GM19463 (cell line): ENCODE measurements around the gene GJA8.
"Not testable (repeated sequence)": the region's sequence is repeated elsewhere in the genome, so short reads cannot be mapped to it uniquely, and the experiment has no call there.

ENCODE experiments used
- ATAC-seq: cut with Tn5 transposase; IDR thresholded peaks from one replicate; pipeline ENCODE4 v1.9.1; 2021; ENCODE audit warnings: mild to moderate bottlenecking, moderate library complexity; ENCODE audit not compliant: unreplicated experiment

Gene GJA8

DNA sequence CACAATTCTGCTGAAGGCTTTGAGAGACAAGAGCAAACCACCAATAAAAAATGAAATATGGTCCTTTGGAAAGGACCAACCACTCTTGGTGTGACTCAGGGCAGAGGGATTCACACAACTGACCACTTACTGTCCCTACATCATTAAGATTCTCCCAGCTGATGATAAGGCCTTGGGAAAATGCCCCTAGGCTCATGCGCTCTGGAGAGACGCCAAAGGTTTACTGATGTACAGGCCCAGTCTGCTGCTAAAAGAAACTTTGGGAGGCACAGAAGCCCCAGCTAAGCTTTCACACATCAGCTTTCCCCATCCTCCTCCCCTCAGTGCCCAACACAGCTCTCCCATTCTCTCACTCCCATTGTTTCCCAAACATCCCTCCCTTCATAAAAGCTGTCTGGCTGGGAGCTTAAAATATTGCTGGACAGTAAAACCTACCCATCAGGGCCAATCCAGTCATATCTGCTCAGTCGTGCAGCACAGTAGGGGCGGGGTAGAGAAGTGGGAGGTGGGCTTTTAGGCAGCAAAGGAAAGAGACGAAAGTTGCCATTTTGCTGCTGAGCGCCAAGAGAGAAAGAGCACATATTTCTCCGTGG lies at the start of gene GJA8:
Gene GJA8 (plus strand): TSS at position 543 of the 593 bp plus-strand sequence. CDS start 5,161 bp downstream, outside the sequence.
- ATAC-seq: no peak

DNA sequence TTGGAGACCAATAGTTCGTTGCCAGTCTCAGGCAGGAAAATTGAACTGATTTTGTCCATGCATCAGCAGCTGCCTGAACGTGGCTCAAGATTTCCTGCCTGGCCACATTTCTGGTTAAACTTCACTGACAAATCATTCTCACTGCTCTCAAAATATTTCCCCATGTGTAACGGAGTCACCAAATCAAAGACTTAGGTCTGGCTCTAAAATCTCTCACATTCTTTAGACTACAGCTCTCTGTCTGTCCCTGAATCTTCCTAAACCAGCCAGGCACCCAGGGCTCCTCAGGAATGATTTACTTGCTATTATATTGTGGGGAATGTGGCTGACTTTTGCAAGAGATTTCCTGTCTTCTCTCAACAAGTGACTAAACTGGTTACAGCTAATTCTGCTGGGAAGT lies 49.2 kb upstream of the GJA8 start:
- ATAC-seq: no peak

- not testable (repeated sequence) for ATAC-seq
These were observed 47.6 kb upstream of the GJA8 start for GRCh38 chr1:147854989-147855388.

DNA sequence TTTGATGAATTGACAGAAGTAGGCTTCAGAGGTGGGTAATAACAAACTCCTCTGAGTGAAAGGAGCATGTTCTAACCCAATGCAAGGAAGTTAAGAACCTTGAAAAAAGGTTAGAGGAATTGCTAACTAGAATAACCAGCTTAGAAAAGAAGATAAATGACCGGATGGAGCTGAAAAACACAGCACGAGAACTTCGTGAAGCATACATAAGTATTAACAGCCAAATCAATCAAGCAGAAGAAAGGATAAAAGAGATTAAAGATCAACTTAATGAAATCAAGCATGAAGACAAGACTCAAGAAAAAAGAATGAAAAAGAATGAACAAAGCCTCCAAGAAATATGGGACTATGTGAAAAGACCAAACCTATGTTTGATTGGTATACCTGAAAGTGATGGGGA lies 46.6 kb upstream of the GJA8 start:
- not testable (repeated sequence) for ATAC-seq

DNA sequence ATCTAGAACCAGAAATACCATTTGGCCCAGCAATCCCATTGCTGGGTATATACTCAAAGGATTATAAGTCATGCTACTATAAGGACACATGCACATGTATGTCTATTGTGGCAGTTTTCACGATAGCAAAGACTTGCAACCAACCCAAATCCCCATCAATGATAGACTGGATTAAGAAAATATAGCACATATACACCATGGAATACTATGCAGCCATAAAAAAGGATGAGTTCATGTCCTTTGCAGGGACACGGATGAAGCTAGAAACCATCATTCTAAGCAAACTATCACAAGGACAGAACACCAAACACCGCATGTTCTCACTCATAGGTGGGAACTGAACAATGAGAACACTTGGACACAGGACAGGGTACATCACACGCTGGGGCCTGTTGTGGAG lies 35.4 kb upstream of the GJA8 start:
- not testable (repeated sequence) for ATAC-seq

DNA sequence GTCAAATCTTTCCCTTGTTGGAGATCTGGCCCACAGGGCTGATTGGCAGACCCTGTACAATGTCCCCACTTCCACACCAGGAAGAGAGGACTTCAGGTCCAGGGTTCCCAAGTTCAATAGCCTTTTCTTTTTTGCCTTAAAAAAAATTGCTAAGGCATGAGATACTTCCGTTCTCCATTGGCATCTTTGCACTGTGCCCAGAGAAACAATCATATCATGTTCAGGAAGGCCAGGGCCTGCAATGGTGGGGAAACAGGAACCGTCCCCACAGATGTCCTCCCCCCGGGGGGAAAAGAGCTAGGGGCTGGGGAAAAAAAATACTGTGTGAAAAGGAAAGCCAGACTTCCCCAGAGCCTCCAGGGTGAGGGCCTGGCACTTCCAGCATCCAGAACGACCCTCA lies 24.6 kb upstream of the GJA8 start:
- ATAC-seq: no peak

DNA sequence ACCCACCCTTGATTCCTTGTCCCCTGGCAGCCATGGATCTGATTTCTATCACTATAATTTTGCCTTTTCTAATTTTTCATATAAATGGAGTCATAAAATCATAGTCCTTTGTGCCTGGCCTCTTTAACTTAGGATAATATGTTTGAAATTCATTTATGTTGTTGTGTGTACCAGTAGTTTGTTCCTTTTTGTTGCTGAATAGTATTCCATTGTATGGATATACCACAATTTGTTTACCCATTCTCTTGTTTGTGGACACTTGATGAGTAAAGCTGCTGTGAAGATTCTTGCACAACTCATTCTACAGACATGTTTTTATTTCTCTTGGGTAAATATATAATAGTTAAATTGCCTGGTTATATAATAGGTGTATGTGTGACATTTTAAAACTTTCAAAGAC lies 22.7 kb upstream of the GJA8 start:
- no peak for ATAC-seq

DNA sequence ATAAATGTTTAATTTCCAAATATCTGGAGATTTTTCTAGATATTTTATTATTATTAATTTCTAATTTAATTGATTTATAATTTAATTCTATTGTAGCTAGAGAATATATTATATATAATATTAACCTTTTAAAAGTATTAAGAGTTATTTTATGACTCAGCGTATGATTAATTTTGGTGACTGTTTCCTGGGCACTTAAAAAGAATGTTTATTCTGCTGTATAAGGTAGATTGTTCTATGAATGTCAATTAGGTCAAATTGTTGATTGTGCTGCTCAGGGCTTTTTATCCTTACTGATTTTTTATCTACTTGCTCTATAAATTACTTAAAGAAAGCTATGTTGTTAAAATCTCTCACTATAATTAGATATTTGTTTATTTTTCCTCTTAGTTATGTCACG lies 20.1 kb upstream of the GJA8 start:
- ATAC-seq: no peak

DNA sequence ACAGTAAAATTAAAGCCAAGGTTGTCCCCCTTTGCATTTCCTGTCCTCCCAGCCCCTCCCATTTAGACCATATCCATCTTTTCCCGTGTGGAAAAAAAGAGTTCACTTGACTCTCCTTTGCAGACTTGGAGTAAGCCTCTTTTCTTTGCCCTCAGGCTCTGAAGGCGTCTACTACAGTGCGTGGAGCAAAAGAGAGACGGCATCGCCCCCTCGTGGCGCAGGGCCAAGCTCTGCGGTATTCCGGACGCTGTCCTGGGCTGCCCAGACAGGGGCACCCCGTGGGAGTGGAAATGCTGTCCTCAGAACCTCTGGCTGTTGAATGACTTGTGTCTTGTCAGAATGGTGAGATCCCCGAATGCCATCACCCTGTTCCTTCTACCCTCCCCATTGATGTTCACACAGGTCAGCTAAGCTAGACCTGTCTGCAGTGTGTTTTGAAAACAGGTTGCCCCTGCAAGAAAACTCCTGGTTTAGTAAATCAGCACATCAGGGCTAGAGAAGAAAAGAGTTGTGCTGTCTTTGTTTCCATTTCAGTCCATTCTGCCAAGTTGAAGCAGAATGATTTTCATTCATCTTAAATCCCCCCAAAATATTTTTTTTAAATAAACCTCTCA lies 12.3 kb upstream of the GJA8 start:
- ATAC-seq: peak; percentile 71

DNA sequence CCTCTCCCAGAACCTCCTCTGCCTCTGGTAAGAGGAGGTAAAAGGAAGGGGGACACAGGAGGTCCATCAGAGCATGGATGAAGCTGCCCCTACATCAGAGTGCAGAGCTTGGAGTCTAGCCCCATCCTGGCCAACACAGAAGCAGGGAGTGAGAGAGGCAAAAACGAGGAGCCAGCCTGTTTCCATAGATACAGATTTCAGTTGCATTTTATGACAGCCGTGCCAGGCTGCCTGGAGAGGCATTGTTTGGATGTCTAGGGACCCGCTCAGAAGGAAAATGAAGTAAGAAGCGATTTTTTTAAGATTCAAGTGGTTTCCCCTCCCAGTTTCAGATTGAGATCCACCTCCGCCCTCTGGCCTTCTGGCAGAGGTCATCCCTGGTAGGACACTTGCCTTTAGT lies 11.5 kb upstream of the GJA8 start:
- ATAC-seq: no peak

DNA sequence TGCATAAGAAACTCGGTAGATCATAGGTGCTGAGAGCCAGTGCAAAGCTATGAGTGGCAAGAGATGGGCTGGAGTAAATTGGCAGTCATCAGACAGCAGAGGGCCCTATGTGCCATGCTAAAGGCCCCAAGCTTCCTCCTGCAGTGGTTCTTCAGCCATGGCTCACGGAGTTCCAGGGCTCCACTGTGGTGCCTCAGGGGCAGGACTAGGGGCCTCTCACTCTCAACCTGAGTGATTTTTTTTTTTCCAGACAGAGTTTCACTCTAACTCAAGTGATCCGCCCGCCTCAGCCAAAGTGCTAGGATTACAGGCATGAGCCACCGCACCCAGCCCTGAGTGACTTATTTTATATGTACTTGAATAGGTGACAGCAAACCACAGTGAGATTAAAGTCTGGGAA lies 10.4 kb upstream of the GJA8 start:
- no peak for ATAC-seq

DNA sequence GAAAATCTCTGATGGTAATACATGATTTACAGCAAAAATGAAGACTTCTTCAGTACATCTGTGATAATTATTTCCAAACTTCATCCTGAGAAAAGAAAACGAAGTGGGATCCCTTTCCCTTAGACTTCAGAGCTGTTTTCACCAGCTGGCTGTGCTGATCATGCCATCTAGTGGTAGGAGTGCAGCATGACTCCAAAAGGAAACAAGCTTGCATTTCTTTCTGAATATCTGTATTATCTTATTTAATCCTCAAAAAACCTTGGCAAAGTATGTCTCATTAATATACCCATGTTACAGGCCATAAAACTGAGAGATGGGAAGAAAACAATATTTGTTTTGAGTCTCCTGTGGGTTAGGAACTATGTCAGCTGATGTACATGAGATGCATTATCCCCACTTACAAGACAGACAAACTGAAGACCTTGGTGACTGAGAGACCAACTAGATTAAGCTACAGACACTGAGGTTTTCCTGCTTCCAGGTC lies 9.8 kb upstream of the GJA8 start:
- ATAC-seq: no peak

GRCh38 chr1:147895123-147895522 lies 7.5 kb upstream of the GJA8 start:
- ATAC-seq: no peak

- ATAC-seq: no peak
These were observed 5.4 kb upstream of the GJA8 start for GRCh38 chr1:147897029-147897752.

DNA sequence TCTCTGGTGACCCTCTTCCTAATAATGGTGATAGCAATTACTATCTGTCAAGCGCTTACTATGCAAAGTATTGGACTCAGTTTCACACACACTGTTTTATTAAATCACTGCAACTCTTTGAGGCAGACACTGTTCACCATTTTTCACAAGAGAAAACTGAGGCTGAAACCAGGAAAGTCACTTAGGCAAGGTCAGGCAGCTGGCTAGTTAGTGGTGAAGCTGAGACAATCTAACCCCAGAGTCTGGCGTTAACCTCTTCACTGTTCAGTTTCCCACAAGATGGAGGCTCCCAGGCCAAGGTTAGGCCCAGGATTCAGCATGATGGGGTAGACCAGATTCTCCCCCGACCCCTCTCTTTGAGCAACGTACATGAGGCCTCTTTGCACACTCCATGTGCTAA lies 4.8 kb upstream of the GJA8 start:
- no peak for ATAC-seq

DNA sequence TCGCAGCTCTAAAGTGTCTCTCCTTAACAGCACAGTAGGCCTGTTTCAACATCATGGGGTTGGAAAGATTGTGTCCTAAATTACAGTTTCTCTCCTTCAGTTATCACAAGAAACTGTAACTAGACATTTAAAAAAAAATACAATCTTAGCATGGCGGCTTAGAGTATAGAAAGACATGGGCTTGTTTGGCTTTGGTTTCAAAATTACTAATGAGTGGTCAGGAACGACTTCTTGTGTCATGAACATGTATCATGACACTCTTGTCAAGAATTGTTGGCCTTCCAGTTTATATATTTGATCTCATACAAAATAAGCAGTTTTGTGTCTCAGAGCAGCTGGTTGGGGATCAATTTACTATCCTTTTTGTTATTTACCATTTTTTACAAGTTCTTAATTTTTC lies 2.1 kb downstream of the GJA8 start:
- ATAC-seq: no peak

- ATAC-seq: no peak
These were observed 5.4 kb downstream of the GJA8 start for GRCh38 chr1:147907786-147908509.

- no peak for ATAC-seq
These were observed 10.0 kb downstream of the GJA8 start for GRCh38 chr1:147912553-147912952.

- no peak for ATAC-seq
These were observed 10.9 kb downstream of the GJA8 start for GRCh38 chr1:147913362-147913942.

DNA sequence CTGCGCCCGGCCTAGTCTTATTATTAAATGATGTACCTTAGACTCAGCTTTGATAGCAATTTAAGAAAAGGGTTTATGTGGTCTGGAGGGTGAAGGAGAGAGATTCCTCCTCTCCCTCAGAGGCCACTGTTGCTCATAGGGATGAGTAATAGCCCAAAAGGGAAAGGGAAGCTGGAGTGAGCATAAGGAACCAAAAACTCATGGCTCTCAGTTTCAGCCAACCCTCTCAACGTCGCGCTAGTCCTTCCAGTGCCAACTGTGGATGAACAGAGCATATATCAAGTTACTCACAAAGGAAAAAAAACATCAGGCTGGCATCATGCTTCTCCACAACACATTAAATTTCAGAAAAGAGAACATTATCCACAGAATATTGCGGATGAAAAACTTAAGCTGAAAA lies 17.3 kb downstream of the GJA8 start:
- ATAC-seq: no peak

DNA sequence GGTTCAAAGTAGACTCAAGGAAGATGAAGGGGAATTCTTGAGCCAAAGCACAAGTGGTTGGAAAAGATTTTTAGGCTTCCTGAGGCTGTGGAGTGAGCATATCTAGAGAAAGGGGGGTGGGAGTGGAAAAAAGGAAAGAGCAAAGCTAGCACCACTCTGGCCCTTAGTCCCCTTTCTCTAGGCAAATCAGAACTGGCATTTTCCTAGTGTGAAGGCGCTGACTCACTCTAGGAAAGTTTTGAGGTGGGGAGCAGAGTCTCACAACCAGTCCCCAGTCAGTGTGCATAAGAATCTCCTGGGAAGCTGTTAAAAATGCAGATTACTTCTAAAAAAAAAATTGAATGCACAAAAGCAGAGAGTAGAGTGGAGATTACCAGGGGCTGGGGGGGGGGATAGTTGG lies 22.2 kb downstream of the GJA8 start:
- no peak for ATAC-seq
